Right kidney (tissue), 1 donor: ENCODE measurements around the gene THEM4.

ENCODE experiments used
- DNase-seq: peaks from one replicate; pipeline ENCODE4 v3.0.0-alpha.2; 2016

THEM4 gene

GRCh38 chr1:151837884-151838221 is 71.5 kb downstream of the THEM4 start:
- peak; percentile 36 for DNase-seq

- DNase-seq: no peak
Measured at GRCh38 chr1:151837197-151837596, 72.1 kb downstream of the THEM4 start.

GRCh38 chr1:151835596-151835995 is 73.7 kb downstream of the THEM4 start:
- no peak for DNase-seq

- no peak for DNase-seq
Measured at GRCh38 chr1:151834239-151834638, 75.1 kb downstream of the THEM4 start.

GRCh38 chr1:151833172-151833900 is 76.0 kb downstream of the THEM4 start:
- no peak for DNase-seq

- no peak for DNase-seq
Measured at GRCh38 chr1:151832318-151832980, 76.9 kb downstream of the THEM4 start.

- no peak for DNase-seq
Measured at GRCh38 chr1:151831605-151832004, 77.7 kb downstream of the THEM4 start, which contains the start of gene RORC. RORC (minus strand) TSS chr1:151831802; CDS start chr1:151831764, 38 bp downstream.

- DNase-seq: no peak
Measured at GRCh38 chr1:151831256-151831591, 78.1 kb downstream of the THEM4 start.

- DNase-seq: no peak
Measured at GRCh38 chr1:151830055-151830454, 79.3 kb downstream of the THEM4 start.

- DNase-seq: no peak
Measured at GRCh38 chr1:151829352-151830046, 79.8 kb downstream of the THEM4 start.

- DNase-seq: peak; percentile 36
Measured at GRCh38 chr1:151828921-151829320, 80.4 kb downstream of the THEM4 start.

GRCh38 chr1:151827853-151828252 is 81.5 kb downstream of the THEM4 start:
- DNase-seq: no peak

GRCh38 chr1:151825751-151826660 is 83.3 kb downstream of the THEM4 start:
- DNase-seq: no peak

- no peak for DNase-seq
Measured at GRCh38 chr1:151825204-151825603, 84.1 kb downstream of the THEM4 start.
